SK-N-MC (cell line): ENCODE results near the gene THOC6.

ENCODE experiments used
- DNase-seq: peaks from one replicate; pipeline ENCODE4 v3.0.0-alpha.2; 2011; ENCODE audit warnings: low read depth, low spot score
- H3K27ac ChIP-seq: fragments of 200-600 bp; sonication (generic); 2 replicates; pipeline ENCODE4 v1.5.1; 2016; ENCODE audit warnings: mixed run types
- H3K36me3 ChIP-seq: fragments of 200-600 bp; sonication (generic); 2 replicates; pipeline ENCODE4 v1.6.1; 2017; ENCODE audit warnings: antibody characterized with exemption, low read length, mixed read lengths; ENCODE audit not compliant: insufficient read depth
- H3K4me3 ChIP-seq: fragments of 200-600 bp; sonication (generic); 2 replicates; pipeline ENCODE4 v1.5.1; 2016
- H3K9ac ChIP-seq: fragments of 200-600 bp; sonication (generic); 2 replicates; pipeline ENCODE4 v1.8.0; 2017; ENCODE audit warnings: mixed run types, mixed read lengths; ENCODE audit not compliant: insufficient read length
- H3K9me3 ChIP-seq: fragments of 200-600 bp; sonication (generic); 2 replicates; pipeline ENCODE4 v1.6.1; 2017; ENCODE audit warnings: low read depth, mild to moderate bottlenecking, antibody characterized with exemption, low read length, moderate library complexity, mixed read lengths
- EZH2 ChIP-seq: fragments of 200-600 bp; sonication (generic); IDR thresholded peaks from one replicate; pipeline ENCODE4 v1.6.1; 2017; ENCODE audit warnings: antibody characterized with exemption
- FOXP2 ChIP-seq: optimal IDR thresholded peaks from 2 replicates; pipeline ENCODE3; 2011; ENCODE audit warnings: mild to moderate bottlenecking, moderate library complexity; ENCODE audit not compliant: insufficient read depth; ENCODE audit errors: extremely low read length, control extremely low read depth
- POLR2AphosphoS5 ChIP-seq: IDR thresholded peaks from 2 replicates; pipeline ENCODE4 v1.6.1; 2012; ENCODE audit warnings: mild to moderate bottlenecking, low read depth, low read length, borderline replicate concordance

The THOC6 gene

GRCh38 chr16:3028716-3029319 is 5.0 kb downstream of the THOC6 start:
- no peak for DNase-seq
- H3K9me3 ChIP-seq: no peaks in the 10 kb centered on the region
- TF ChIP-seq FOXP2 (no peak), EZH2 (no peak), POLR2AphosphoS5 (no peak)
- no peak overlapping the region for H3K9ac ChIP-seq
- peak overlapping the region; percentile 72 for H3K4me3 ChIP-seq
- H3K36me3 ChIP-seq: peaks cover 15% of the 10 kb centered on the region; the same call in 1 of the 2 replicates
- no peak overlapping the region for H3K27ac ChIP-seq

- Histone ChIP-seq H3K9me3 (no peaks in the 10 kb centered on the region), H3K27ac (no peak overlapping the region), H3K4me3 (peak overlapping the region; percentile 72), H3K36me3 (peaks cover 15% of the 10 kb centered on the region; the same call in 1 of the 2 replicates), H3K9ac (no peak overlapping the region)
- no peak for DNase-seq
- TF ChIP-seq EZH2: peak; percentile 14
- TF ChIP-seq FOXP2: no peak
Measured at GRCh38 chr16:3029491-3030221, 5.8 kb downstream of the THOC6 start.

- Histone ChIP-seq H3K9ac (no peak overlapping the region), H3K27ac (no peak overlapping the region), H3K9me3 (no peaks in the 10 kb centered on the region), H3K36me3 (peaks cover 15% of the 10 kb centered on the region; the same call in 1 of the 2 replicates), H3K4me3 (no peak overlapping the region; the same call in 1 of the 2 replicates)
- no peak for TF ChIP-seq FOXP2
- DNase-seq: no peak
Measured at GRCh38 chr16:3030222-3031212, 6.7 kb downstream of the THOC6 start.

GRCh38 chr16:3032624-3033023 is 8.8 kb downstream of the THOC6 start:
- H3K4me3 ChIP-seq: no peak overlapping the region
- H3K9me3 ChIP-seq: no peaks in the 10 kb centered on the region
- DNase-seq: no peak
- no peak overlapping the region for H3K9ac ChIP-seq
- H3K27ac ChIP-seq: no peak overlapping the region
- TF ChIP-seq POLR2AphosphoS5 (no peak), FOXP2 (no peak), EZH2 (no peak)
- no peaks in the 10 kb centered on the region for H3K36me3 ChIP-seq

GRCh38 chr16:3035289-3035971 is 11.6 kb downstream of the THOC6 start:
- Histone ChIP-seq H3K4me3 (no peak overlapping the region), H3K9me3 (no peaks in the 10 kb centered on the region)
- DNase-seq: no peak

GRCh38 chr16:3035972-3036725 is 12.3 kb downstream of the THOC6 start:
- no peak for DNase-seq
- Histone ChIP-seq H3K4me3 (no peak overlapping the region), H3K27ac (no peak overlapping the region), H3K9ac (no peak overlapping the region), H3K36me3 (no peaks in the 10 kb centered on the region), H3K9me3 (no peaks in the 10 kb centered on the region)
- no peak for TF ChIP-seq FOXP2
- peak; percentile 30 for TF ChIP-seq EZH2

More at GRCh38 chr16:3035289-3035971, 11.6 kb downstream of the THOC6 start:
- Histone ChIP-seq H3K27ac (no peak overlapping the region), H3K9ac (no peak overlapping the region), H3K36me3 (no peaks in the 10 kb centered on the region)
- no peak for TF ChIP-seq EZH2
- TF ChIP-seq POLR2AphosphoS5: no peak

- Histone ChIP-seq H3K36me3 (no peaks in the 10 kb centered on the region), H3K27ac (no peak within 1 kb of the TSS), H3K9me3 (no peaks in the 10 kb centered on the region), H3K4me3 (no peak within 1 kb of the TSS), H3K9ac (no peak within 1 kb of the TSS)
- no peak for TF ChIP-seq POLR2AphosphoS5
- TF ChIP-seq FOXP2: no peak
- DNase-seq: no peak
Measured at GRCh38 chr16:3036726-3037315, 13.0 kb downstream of the THOC6 start, which contains the start of gene BICDL2. TSS of gene BICDL2 (minus strand) at chr16:3036944. CDS start at chr16:3035496, 1,448 bp downstream.
